Smooth muscle cell (in vitro differentiated cells): ENCODE data around the gene TBL3. TPM values are rescaled to one million over a fixed set of nuclear protein-coding genes. Genes with fewer than 3 reads are reported as not detected.

ENCODE experiments used
- DNase-seq: peaks from one replicate; lab custom pipeline; 2025; ENCODE audit not compliant: unreplicated experiment; lab: John Stamatoyannopoulos, UW
- H2AFZ ChIP-seq: fragments of 200-600 bp; sonication (generic); 2 replicates; pipeline ENCODE4 v1.6.0; 2016; ENCODE audit warnings: antibody characterized with exemption, low read depth, mild to moderate bottlenecking
- H3F3A ChIP-seq: fragments of 200-600 bp; sonication (generic); 2 replicates; pipeline ENCODE4 v1.6.0; 2017; ENCODE audit warnings: antibody characterized with exemption, low read depth
- H3K27ac ChIP-seq: fragments of 200-600 bp; sonication (generic); 2 replicates; pipeline ENCODE4 v1.5.1; 2016; ENCODE audit warnings: low read depth, mild to moderate bottlenecking
- H3K27me3 ChIP-seq: fragments of 200-600 bp; sonication (generic); 2 replicates; pipeline ENCODE4 v1.6.1; 2016; ENCODE audit warnings: low read depth, mild to moderate bottlenecking
- H3K36me3 ChIP-seq: fragments of 200-600 bp; sonication (generic); 2 replicates; pipeline ENCODE4 v1.5.1; 2016; ENCODE audit warnings: low read depth
- H3K4me1 ChIP-seq: fragments of 200-600 bp; sonication (generic); 2 replicates; pipeline ENCODE4 v1.5.1; 2016; ENCODE audit warnings: low read depth
- H3K4me2 ChIP-seq: fragments of 200-600 bp; sonication (generic); 2 replicates; pipeline ENCODE4 v1.6.0; 2016; ENCODE audit warnings: mild to moderate bottlenecking
- H3K4me3 ChIP-seq: fragments of 200-600 bp; sonication (generic); 2 replicates; pipeline ENCODE4 v1.5.1; 2016; ENCODE audit warnings: mild to moderate bottlenecking
- H3K79me2 ChIP-seq: fragments of 200-600 bp; sonication (generic); 2 replicates; pipeline ENCODE4 v1.6.0; 2016; ENCODE audit warnings: low read depth, mild to moderate bottlenecking
- H3K9ac ChIP-seq: fragments of 200-600 bp; sonication (generic); 2 replicates; pipeline ENCODE4 v1.6.0; 2016; ENCODE audit warnings: low read depth
- H3K9me3 ChIP-seq: fragments of 200-600 bp; sonication (generic); replicated peaks from 2 replicates; pipeline ENCODE4 v1.5.1; 2016; ENCODE audit warnings: low read depth
- H4K20me1 ChIP-seq: fragments of 200-600 bp; sonication (generic); 2 replicates; pipeline ENCODE4 v1.6.0; 2016; ENCODE audit warnings: low read depth
- WGBS: methylation state at CpG from one replicate; pipeline ENCODE4 v1.1.7; 2016; ENCODE audit warnings: low lambda C conversion rate; 5-methylcytosine and 5-hydroxymethylcytosine counted together
- polyA plus RNA-seq: library from polyadenylated mRNA; unstranded; fragments of >200 nt; fragmentation: Nextera tagmentation; extraction: Ambion mirVana; gene quantifications from 2 replicates; pipeline ENCODE4 v1.2.1, GENCODE V29; 2016
- total RNA-seq: library from RNA; depleted of rRNA; stranded (reverse); fragments of >200 nt; gene quantifications from 2 replicates; pipeline ENCODE4 v1.2.3, GENCODE V29; 2014
- TF ChIP-seq, protein P1 (sequence below): fragments of 200-600 bp; sonication (generic); IDR thresholded peaks from 2 replicates; pipeline ENCODE4 v1.5.1; 2017; ENCODE audit warnings: borderline replicate concordance, mild to moderate bottlenecking, antibody characterized with exemption; ENCODE audit not compliant: insufficient read depth, poor library complexity, severe bottlenecking

The TBL3 gene
- total and polyA plus RNA-seq, 2 experiments from 2014 or later, result 28.5 to 81.7 TPM

DNA sequence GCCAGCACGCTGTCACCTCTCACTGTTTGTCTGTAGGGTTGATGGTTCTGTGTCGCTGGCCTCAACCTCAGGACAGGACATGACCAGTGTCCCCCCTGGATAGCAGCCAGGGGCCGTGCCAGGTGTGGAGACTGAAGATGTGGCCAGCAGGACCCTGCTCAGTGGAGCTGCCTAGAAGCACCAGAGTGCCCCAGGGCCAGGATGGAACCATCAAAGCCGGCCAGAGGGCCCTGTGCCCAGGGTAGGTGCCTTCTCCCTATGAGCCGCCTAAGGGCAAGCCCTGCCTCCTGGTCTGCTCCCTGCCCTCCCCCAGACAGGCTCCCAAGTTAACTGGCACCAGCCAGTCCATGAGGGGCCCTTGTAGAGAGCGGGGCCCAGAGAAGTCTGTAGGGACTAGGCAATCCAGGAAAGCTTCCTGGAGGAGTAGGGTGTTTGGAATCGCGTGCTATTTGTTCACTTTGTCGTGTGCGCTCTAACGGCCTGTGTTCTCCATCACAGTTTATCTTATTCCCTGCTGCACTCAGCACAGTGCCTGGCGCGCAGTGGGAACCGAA is 13.1 kb upstream of the TBL3 start:
- Histone ChIP-seq H3K27me3 (no peaks in the 10 kb centered on the region), H3K4me3 (peak overlapping the region; percentile 86), H2AFZ (peak overlapping the region; percentile 67), H3K4me1 (peaks cover 16% of the 10 kb centered on the region), H3K27ac (no peak overlapping the region), H3K79me2 (peaks cover 25% of the 10 kb centered on the region), H3K9ac (no peak overlapping the region), H3K9me3 (no peaks in the 10 kb centered on the region), H4K20me1 (peaks cover 30% of the 10 kb centered on the region), H3K4me2 (peak overlapping the region; percentile 99), H3F3A (peaks cover 30% of the 10 kb centered on the region), H3K36me3 (no peaks in the 10 kb centered on the region)
- DNase-seq, result no peak
- TF ChIP-seq, protein P1, sequence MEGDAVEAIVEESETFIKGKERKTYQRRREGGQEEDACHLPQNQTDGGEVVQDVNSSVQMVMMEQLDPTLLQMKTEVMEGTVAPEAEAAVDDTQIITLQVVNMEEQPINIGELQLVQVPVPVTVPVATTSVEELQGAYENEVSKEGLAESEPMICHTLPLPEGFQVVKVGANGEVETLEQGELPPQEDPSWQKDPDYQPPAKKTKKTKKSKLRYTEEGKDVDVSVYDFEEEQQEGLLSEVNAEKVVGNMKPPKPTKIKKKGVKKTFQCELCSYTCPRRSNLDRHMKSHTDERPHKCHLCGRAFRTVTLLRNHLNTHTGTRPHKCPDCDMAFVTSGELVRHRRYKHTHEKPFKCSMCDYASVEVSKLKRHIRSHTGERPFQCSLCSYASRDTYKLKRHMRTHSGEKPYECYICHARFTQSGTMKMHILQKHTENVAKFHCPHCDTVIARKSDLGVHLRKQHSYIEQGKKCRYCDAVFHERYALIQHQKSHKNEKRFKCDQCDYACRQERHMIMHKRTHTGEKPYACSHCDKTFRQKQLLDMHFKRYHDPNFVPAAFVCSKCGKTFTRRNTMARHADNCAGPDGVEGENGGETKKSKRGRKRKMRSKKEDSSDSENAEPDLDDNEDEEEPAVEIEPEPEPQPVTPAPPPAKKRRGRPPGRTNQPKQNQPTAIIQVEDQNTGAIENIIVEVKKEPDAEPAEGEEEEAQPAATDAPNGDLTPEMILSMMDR, result no peak
- 63% methylated on average over 14 of the region's 14 CpGs for WGBS

DNA sequence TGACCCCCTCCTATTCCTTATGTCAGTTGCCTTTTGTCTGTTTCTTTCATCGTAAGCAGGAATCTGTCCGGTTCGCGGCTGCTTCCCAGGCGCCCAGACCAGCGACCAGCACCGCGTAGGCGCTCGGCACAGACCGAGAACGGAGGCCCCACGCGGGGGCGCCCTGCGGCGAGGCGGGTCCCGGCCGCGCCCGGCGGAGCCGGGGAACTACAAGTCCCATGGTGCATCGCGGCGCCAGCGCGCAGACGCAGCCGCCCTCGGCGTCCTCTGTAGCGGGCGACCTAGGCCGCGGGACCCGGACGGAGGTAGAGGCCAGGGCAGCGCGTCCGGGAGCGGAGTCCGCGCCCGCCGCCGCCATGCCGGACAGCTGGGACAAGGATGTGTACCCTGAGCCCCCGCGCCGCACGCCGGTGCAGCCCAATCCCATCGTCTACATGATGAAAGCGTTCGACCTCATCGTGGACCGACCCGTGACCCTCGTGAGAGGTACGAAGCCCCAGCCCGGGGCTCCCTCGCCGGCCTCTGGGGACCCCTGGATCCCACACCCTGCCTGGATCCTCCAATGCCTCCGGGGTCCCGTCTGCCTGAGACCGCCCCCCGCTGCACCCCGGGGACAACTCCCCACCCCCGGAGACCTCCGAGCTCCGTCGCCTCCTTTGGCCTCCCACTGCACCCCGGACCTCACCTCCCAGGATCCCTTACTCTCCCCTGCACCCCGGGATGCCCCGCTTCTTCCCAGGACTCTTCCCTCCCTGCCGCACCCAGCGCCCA is 12.4 kb upstream of the TBL3 start, which contains the start of gene NDUFB10:
Gene NDUFB10, plus strand, starts transcription at position 270 of the 771 bp plus-strand sequence. Its CDS starts 87 bp downstream, at position 357.
- under 1% methylated on average over 61 of the region's 79 CpGs for WGBS
- H3K4me2 ChIP-seq, result peak within 1 kb of the TSS; percentile 99
- peaks cover 30% of the 10 kb centered on the region for H3F3A ChIP-seq
- no peaks in the 10 kb centered on the region for H3K27me3 ChIP-seq
- peaks cover 17% of the 10 kb centered on the region for H3K4me1 ChIP-seq
- peak within 1 kb of the TSS; percentile 25 for H3K27ac ChIP-seq
- H3K36me3 ChIP-seq, result no peaks in the 10 kb centered on the region
- H3K4me3 ChIP-seq, result peak within 1 kb of the TSS; percentile 86
- DNase-seq, result peak; percentile 72
- peak within 1 kb of the TSS; percentile 89 for H3K9ac ChIP-seq
- H2AFZ ChIP-seq, result peak within 1 kb of the TSS; percentile 67
- H4K20me1 ChIP-seq, result peaks cover 37% of the 10 kb centered on the region
- H3K9me3 ChIP-seq, result no peaks in the 10 kb centered on the region
- TF ChIP-seq, protein P1, result peak; percentile 53
- peaks cover 31% of the 10 kb centered on the region for H3K79me2 ChIP-seq

DNA sequence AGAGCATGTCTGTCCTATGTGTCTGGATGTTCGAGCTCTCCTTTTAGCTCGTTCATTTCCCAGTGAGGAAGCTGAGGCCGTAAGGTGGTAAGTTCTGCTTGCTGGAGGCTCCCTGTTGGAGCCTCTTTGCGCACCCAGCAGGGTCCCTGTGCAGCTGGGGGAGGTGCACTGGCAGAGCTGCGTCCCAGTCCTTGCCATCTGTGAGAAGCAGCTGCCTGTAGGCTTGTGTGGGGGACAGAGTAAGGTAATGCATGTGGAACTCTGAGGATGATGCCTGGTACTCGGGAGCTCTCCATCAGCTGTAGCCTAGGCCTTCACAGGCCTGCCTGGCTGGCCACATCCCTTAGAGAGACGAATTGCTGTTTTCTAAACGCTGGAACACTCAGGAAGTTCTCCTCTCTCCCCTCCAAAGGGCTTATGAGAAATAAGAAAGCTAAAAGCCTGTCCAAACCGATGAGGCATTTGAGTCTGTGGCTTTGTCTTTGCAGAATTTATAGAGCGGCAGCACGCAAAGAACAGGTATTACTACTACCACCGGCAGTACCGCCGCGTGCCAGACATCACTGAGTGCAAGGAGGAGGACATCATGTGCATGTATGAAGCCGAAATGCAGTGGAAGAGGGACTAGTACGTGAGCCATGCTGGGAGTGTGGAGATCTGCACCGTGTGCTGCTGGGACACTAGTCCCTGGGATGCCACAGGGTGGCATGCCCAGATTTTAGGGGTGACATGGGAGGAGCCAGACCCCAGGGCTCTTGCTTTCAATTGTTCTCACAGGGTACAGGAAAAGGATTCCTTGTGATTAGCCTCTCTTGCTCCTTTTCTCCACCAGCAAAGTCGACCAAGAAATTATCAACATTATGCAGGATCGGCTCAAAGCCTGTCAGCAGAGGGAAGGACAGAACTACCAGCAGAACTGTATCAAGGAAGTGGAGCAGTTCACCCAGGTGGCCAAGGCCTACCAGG is 10.9 kb upstream of the TBL3 start:
- peaks cover 30% of the 10 kb centered on the region for H3F3A ChIP-seq
- H3K4me3 ChIP-seq, result peak overlapping the region; percentile 86
- H3K27ac ChIP-seq, result peak overlapping the region; percentile 38
- no peaks in the 10 kb centered on the region for H3K36me3 ChIP-seq
- H3K4me1 ChIP-seq, result peaks cover 22% of the 10 kb centered on the region
- H3K27me3 ChIP-seq, result no peaks in the 10 kb centered on the region
- H3K9ac ChIP-seq, result no peak overlapping the region
- TF ChIP-seq, protein P1, result no peak
- 50% methylated on average over 20 of the region's 20 CpGs for WGBS
- peaks cover 43% of the 10 kb centered on the region for H3K79me2 ChIP-seq
- H3K4me2 ChIP-seq, result peak overlapping the region; percentile 99
- no peak for DNase-seq
- peaks cover 38% of the 10 kb centered on the region for H4K20me1 ChIP-seq
- no peak overlapping the region for H2AFZ ChIP-seq
- no peaks in the 10 kb centered on the region for H3K9me3 ChIP-seq
